Germinal center (tissue), 1 donor: ENCODE results near the gene IZUMO4.
"Not testable (repeated sequence)": the region's sequence is repeated elsewhere in the genome, so short reads cannot be mapped to it uniquely, and the experiment has no call there.

Experiments used
- DNase-seq: peaks from one replicate; pipeline ENCODE4 v3.0.0; 2012; ENCODE audit warnings: mixed read lengths, low spot score

IZUMO4 gene

DNA sequence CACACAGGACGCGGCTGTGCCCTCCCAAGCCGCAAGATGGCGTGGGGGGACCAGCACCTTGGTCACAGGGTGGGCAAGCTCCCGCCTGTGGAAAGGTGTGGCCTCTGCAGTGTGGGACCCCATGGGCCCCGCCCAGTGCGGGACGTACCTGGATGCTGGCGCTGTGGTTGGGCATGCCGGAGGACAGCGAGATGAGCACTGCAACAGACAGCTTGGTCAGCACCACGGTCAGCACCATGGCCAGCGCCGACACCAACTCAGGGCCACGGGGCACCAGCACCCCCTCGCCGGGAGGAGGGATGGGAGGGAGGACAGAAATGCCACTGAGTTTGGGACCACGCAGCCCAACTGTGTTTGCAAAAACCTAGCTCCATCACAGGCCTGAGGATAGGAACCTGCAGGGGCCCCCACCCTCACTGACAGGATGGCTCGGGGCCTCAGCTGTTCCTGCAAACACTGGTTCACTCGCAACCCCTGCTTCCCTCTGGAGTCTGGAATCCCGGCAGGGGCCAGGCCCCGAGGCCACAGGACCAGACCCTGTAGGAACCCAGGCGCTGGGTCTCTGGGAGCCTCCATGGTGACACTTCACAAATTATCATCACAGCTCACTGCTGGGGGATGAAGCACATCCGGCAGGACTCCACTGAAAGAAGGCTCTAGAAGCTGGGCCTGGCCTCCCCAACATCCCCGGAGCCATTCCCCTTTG, 27.1 kb downstream of the IZUMO4 start:
- DNase-seq: no peak

GRCh38 chr19:2126879-2127518, 30.3 kb downstream of the IZUMO4 start:
- no peak for DNase-seq

DNA sequence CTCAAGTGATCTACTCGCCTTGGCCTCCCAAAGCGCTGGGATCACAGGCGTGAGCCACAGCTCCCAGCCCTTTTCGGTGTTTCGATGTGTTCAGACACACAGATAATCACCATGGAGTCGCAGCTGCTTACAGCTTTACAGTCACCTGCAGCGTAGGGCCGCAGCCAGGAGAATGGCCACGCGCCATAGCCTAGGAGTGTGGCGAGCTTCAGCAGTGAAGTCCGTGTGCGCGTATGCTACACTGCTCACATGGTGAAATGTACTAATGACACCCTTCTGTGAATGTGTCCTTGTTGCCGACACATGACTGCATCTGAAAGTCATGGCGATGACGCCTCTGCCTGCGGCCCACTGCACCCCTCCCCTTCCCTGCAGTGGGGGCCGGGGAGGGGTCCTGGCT, 31.0 kb downstream of the IZUMO4 start:
- no peak for DNase-seq

- not testable (repeated sequence) for DNase-seq
These were observed 31.5 kb downstream of the IZUMO4 start for GRCh38 chr19:2128252-2128651.

DNA sequence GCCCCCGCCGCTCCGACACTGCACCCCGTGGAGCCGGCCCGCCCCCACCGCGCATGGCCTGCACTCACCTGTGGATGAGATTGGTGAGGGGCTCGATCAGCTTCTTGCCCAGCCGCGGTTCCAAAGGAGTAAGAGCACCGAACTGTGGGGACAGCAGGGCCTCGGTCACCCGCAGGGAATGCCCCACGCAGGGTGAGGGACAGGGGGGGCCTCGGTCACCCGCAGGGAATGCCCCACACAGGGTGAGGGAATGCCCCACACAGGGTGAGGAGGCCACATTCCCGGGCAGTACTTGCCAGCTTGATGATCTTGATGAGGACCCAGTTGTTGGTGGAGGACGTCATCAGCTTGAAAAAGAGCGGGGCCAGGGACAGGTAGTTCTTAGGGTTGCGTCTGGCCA, 32.3 kb downstream of the IZUMO4 start:
- DNase-seq: no peak

GRCh38 chr19:2129486-2129885, 32.8 kb downstream of the IZUMO4 start:
- DNase-seq: no peak

DNA sequence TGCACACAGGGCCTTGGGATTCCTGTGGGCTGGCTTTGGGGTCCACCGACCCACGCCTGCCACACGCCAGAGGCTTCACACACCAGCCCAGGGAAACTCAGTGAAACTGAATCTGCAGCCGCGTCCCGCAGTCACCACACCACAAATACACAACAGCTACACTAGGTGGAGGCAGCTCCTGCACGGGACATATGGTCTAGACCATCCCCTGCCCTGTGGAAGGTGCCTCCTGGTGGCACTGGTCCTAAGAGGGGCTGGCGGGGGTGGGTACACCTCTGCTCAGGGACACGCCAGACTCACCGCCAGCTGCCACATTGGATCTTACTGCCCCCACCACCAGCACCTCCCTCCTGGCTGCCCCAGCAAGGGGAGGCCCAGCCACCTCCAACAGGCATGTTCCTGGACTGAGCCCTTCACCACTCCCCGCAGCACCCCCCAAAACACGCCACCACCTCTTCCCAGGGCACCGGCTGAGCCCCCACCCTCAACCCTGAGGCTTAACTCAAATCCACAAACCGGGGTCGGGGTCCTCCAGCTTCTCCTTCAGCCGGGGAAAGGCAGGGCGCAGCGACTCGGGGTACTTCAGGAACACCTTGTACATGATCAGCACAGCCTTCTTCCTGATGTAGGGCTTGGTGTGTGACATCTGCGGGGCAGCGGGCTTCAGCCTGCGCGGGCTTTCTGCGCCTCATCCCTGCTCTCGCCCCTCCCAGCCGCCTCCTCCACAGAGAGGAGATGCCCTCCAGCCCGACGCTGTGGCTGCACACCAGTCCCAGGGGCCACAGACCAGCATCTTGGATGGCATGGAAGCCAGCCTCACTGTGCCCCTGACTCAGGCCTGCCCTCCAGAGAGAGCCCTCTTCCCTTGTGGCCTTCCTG, 33.4 kb downstream of the IZUMO4 start:
- no peak for DNase-seq

- not testable (repeated sequence) for DNase-seq
These were observed 34.6 kb downstream of the IZUMO4 start for GRCh38 chr19:2131012-2131975.

GRCh38 chr19:2132191-2132590, 35.5 kb downstream of the IZUMO4 start:
- DNase-seq: no peak

- DNase-seq: no peak
These were observed 36.2 kb downstream of the IZUMO4 start for GRCh38 chr19:2132731-2133490.

DNA sequence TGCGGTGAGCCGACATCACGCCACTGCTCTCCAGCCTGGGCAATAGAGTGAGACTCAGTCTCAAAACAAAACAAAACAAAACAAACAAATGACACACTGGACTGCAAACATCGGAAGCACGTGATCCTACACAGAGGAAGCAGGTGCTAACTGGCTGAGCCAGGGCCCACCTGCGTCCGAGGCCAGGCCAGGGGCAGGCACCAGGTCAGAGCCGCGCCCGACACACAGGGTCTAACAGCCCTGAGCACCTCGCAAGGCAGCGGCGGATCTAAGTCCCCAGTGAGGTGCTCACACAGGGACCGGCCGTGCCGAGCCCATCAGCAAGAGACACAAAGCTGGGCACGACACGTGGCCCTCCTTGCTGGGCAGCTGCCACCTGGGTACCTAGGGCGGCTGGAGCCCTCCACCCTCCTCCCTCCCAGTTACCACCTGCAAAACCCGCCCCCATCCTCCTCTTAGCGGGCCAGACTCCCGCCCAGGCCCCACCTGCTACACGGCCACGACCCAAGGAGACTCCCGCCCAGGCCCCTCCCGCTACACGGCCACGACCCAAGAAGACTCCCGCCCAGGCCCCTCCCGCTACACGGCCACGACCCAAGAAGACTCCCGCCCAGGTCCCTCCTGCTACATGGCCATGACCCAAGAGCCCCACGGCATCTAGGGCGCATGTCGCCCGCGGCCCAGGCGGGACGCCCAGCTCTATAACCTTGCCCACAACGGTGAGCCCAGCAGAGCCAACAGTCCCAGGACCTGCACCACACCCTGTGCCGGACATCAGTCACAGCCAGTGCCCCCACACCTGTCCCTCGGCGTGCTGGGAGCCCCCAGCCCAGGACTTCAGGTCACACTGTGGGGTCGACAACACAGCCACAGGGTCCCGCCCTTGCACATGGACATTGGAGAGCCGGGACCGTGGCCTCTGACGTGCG, 39.0 kb downstream of the IZUMO4 start:
- no peak for DNase-seq

- DNase-seq: no peak
These were observed 40.1 kb downstream of the IZUMO4 start for GRCh38 chr19:2136796-2137195.

GRCh38 chr19:2138061-2138728, 41.5 kb downstream of the IZUMO4 start:
- DNase-seq: no peak

- no peak for DNase-seq
These were observed 42.8 kb downstream of the IZUMO4 start for GRCh38 chr19:2139385-2140137.

DNA sequence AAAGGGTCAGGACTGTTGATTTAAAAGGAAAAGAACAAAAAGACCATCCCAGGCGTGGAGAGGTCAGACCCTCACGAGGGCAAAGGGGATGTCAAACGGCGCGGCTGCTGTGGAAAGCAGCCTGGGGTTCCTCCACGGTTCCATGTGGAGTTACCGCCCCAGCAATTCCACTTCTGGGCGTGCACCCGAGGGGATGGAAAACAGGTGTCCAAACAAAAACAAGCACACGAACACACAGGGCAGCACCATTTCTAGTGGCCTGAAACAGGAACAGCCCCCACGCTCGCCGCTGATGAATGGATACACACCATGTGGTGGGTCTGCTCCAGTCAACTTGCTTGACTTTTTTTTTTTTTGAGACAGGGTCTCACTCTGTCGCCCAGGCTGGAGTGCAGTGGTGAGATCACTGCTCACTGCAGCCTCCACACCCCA, 43.4 kb downstream of the IZUMO4 start:
- DNase-seq: no peak

DNA sequence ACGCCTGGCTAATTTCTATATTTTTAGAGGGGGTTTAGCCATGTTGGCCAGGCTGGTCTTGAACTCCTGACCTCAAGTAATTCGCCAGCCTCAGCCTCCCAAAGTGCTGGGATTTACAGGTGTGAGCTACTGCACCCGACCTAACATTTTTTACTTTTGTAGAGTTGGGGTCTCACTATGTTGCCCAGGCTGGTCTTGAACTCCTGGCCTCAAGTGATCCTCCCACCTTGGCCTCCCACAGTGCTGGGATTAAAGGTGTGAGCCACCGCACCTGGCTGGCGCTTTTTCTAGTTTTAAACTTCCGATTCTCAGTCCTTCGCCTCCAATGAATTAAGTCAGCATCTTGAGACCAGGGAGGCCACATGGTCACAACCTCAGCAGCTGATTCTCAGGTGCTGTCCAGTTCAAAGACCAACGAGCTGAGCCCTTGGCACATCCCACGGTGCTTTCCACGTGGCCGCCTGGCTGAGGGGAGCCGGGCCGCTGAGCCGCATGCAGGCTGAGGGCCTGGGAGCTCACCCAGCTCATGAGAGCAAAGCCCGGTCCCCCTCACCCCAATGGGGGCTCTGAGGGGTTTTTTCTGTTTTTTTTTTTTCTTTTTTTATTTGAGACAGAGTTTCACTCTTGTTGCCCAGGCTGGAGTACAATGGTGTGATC, 45.6 kb downstream of the IZUMO4 start:
- no peak for DNase-seq

GRCh38 chr19:2144190-2144589, 47.5 kb downstream of the IZUMO4 start:
- no peak for DNase-seq

GRCh38 chr19:2145831-2146241, 49.1 kb downstream of the IZUMO4 start:
- no peak for DNase-seq
